OCI-LY1 (cell line): ENCODE data around the gene SAE1.

ENCODE experiments used
- EZH2 ChIP-seq: fragments of 200-600 bp; sonication (generic), shearing (Covaris generic); IDR thresholded peaks from 2 replicates; pipeline ENCODE4 v1.8.0; 2017; ENCODE audit warnings: borderline replicate concordance, mixed run types, mild to moderate bottlenecking, antibody characterized with exemption, low read length, moderate library complexity, mixed read lengths
- TF ChIP-seq, protein P1 (sequence below): fragments of 200-600 bp; sonication (generic), shearing (Covaris generic); IDR thresholded peaks from 2 replicates; pipeline ENCODE4 v1.5.1; 2017; ENCODE audit warnings: mild to moderate bottlenecking, antibody characterized with exemption, low read length, moderate library complexity, mixed read lengths

DNA sequence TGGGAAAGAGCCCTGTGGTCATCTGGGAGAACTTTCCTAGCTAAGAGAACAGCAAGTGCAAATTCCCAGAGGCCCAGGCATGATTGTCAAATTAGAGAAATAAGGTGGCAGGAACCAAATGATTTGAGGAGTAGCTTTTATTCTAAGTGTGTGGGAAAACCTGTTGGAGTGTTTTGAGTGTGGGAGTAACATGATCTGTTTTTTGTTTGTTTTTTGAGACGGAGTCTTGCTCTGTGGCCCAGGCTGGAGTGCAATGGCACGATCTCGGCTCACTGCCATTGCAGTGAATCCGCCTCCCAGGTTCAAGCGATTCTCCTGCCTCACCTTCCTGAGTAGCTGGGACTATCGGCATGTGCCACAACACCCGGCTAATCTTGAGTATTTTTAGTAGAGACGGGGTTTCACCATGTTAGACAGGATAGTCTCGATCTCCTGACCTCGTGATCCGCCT is 2.4 kb downstream of the SAE1 start:
- TF ChIP-seq EZH2, result no peak
- TF ChIP-seq, protein P1, sequence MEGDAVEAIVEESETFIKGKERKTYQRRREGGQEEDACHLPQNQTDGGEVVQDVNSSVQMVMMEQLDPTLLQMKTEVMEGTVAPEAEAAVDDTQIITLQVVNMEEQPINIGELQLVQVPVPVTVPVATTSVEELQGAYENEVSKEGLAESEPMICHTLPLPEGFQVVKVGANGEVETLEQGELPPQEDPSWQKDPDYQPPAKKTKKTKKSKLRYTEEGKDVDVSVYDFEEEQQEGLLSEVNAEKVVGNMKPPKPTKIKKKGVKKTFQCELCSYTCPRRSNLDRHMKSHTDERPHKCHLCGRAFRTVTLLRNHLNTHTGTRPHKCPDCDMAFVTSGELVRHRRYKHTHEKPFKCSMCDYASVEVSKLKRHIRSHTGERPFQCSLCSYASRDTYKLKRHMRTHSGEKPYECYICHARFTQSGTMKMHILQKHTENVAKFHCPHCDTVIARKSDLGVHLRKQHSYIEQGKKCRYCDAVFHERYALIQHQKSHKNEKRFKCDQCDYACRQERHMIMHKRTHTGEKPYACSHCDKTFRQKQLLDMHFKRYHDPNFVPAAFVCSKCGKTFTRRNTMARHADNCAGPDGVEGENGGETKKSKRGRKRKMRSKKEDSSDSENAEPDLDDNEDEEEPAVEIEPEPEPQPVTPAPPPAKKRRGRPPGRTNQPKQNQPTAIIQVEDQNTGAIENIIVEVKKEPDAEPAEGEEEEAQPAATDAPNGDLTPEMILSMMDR, result no peak
